Measurements from ENCODE around the gene TBC1D9. TPM values are rescaled to one million over a fixed set of nuclear protein-coding genes. Genes with fewer than 3 reads are reported as not detected.

Gene TBC1D9
- total and polyA plus RNA-seq, 2 experiments from 2014 or later, result 4.4 to 14.4 TPM

DNA sequence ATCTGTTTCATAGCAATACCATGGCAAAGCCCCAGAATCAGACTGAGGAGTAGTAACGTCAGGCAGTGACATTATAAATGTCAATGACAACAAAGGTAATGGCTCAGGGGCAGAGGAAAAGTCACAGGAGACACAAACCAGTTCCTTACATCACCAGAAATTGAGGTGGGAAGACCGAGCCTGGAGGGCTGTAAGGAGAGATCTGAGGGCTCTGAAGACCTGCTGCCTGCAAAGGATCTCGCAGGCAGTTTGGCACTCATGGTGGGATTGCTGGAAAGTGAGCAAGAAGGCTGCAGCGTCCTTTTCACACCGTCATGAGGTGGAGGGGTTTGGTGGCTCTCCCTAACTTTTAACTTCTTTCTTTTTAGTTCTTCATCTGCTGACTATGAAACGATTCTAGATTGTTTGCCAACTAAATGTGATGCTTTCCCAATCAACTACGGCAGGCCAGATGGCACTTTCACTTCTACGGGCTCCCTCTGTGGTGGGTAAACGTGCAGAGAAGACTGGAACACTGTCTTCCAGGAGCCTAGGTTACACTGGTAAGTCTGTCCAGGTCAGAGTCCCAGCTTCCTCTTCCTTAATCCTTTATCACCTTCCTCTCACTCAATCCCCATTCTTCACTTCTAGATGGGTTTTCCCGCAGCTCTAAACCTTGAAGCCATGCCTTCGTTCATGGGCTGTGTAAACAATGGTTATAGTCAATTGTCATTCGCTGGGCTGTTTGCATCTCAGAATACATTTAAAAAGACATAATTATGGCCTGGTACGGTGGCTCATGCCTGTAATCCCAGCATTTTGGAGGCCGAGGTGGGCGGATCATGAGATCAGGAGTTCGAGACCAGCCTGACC, 58.2 kb downstream of the TBC1D9 start:
- WGBS, 2 experiments (ENCODE audit: low coverage in 1 of 2, low lambda C conversion rate in 2 of 2, missing lambda C conversion rate in 2 of 2), result 79 to 82% methylated on average over 16 of the region's 16 CpGs
- Histone ChIP-seq H3K79me2 (ENCODE audit: insufficient read depth) (0 out of 2 replicates have a peak, but pooled peaks cover under 1% of the 10 kb centered on the region), H3K9ac (no peak overlapping the region), H4K20me1 (ENCODE audit: insufficient read depth) (no peaks in the 10 kb centered on the region), H3K9me2 (ENCODE audit: insufficient read depth) (no peaks in the 10 kb centered on the region), H3K36me3 (ENCODE audit: low read depth) (no peaks in the 10 kb centered on the region), H3F3A (ENCODE audit: insufficient read depth) (no peaks in the 10 kb centered on the region), H3K27ac (no peak overlapping the region), H3K4me3 (no peak overlapping the region), H3K4me1 (ENCODE audit: insufficient read depth) (no peaks in the 10 kb centered on the region), H3K4me2 (ENCODE audit: unreplicated experiment) (no peak overlapping the region), H3K9me3 (ENCODE audit: low read depth) (no peaks in the 10 kb centered on the region), H3K27me3 (replicated peaks; ENCODE audit: insufficient read depth) (no peaks in the 10 kb centered on the region), H2AFZ (no peak overlapping the region)
- no peak for TF ChIP-seq EZH2phosphoT487 (IDR thresholded peaks at IDR 0.05; ENCODE audit: insufficient read depth, low read depth)
- TF ChIP-seq EZH2 (IDR thresholded peaks at IDR 0.05; ENCODE audit: insufficient read depth, poor library complexity, severe bottlenecking), result no peak
- no peak for DNase-seq
- in situ Hi-C loops (cut with MboI), result no loop called here

DNA sequence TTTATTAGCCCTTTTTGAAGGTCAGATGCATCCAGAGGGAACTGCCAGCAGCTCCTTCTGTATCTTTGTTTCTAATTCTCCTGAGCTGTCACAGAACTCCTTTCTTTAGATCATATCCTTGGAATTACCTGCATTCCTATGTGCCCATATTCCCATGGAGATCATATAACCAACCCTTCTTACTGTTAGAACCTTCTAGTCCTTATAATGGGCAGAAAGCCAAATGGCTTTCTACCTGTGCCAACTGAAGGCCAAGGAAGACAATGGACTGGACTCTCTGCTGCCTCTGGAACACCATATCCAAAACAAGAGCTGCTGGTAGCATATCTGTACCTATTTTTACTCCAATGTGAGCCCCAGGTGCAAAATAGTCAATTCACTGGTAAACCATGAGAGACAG, 60.7 kb downstream of the TBC1D9 start:
- Histone ChIP-seq H3F3A (ENCODE audit: insufficient read depth) (0 out of 2 replicates have a peak, but pooled peaks cover 9% of the 10 kb centered on the region), H3K4me1 (ENCODE audit: insufficient read depth) (peaks cover 9% of the 10 kb centered on the region), H3K79me2 (ENCODE audit: insufficient read depth) (peaks cover 7% of the 10 kb centered on the region; the same call in 1 of the 2 replicates), H3K27ac (no peak overlapping the region), H3K36me3 (ENCODE audit: low read depth) (no peaks in the 10 kb centered on the region), H3K9ac (no peak overlapping the region), H3K9me3 (ENCODE audit: low read depth) (no peaks in the 10 kb centered on the region), H4K20me1 (ENCODE audit: insufficient read depth) (no peaks in the 10 kb centered on the region), H3K4me3 (no peak overlapping the region), H2AFZ (no peak overlapping the region), H3K9me2 (ENCODE audit: insufficient read depth) (no peaks in the 10 kb centered on the region), H3K4me2 (ENCODE audit: unreplicated experiment) (no peak overlapping the region), H3K27me3 (replicated peaks; ENCODE audit: insufficient read depth) (no peaks in the 10 kb centered on the region)
- DNase-seq, result no peak
- in situ Hi-C loops (cut with MboI), result no loop called here
- TF ChIP-seq EZH2phosphoT487 (IDR thresholded peaks at IDR 0.05; ENCODE audit: insufficient read depth, low read depth), result no peak
- TF ChIP-seq EZH2 (IDR thresholded peaks at IDR 0.05; ENCODE audit: insufficient read depth, poor library complexity, severe bottlenecking), result no peak

DNA sequence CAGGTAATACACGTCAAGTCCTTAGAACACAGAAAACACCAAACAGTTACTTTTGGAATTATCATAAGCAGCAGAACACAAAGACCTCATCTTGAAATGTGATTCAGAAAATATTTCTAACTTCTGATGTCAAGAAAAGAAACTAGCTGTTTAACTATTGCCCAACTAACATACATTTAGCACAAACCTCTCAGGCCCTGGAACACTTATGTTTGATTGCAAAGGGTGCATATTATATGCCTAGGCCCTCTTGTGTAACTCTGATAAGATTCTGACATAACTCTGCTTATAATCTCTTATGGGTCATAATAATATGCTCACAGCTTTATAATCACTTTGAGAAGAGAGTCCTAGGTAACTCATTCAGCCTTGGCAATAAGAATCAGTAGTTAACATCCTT, 62.6 kb downstream of the TBC1D9 start:
- H3K9me2 ChIP-seq (ENCODE audit: insufficient read depth), result no peaks in the 10 kb centered on the region
- no peak overlapping the region for H2AFZ ChIP-seq
- H3K27me3 ChIP-seq (replicated peaks; ENCODE audit: insufficient read depth), result no peaks in the 10 kb centered on the region
- H3K79me2 ChIP-seq (ENCODE audit: insufficient read depth), result peaks cover 7% of the 10 kb centered on the region; the same call in 1 of the 2 replicates
- H3K4me3 ChIP-seq, result no peak overlapping the region
- 95 to 97% methylated on average over 1 of the region's 1 CpG for WGBS, 2 experiments (ENCODE audit: low coverage in 1 of 2, low lambda C conversion rate in 2 of 2, missing lambda C conversion rate in 2 of 2)
- H3K27ac ChIP-seq, result no peak overlapping the region
- H4K20me1 ChIP-seq (ENCODE audit: insufficient read depth), result no peaks in the 10 kb centered on the region
- H3K36me3 ChIP-seq (ENCODE audit: low read depth), result no peaks in the 10 kb centered on the region
- no peak overlapping the region for H3K4me2 ChIP-seq (ENCODE audit: unreplicated experiment)
- H3F3A ChIP-seq (ENCODE audit: insufficient read depth), result 0 out of 2 replicates have a peak, but pooled peaks cover 9% of the 10 kb centered on the region
- in situ Hi-C loops (cut with MboI), result no loop called here
- no peak for DNase-seq
- peaks cover 13% of the 10 kb centered on the region for H3K4me1 ChIP-seq (ENCODE audit: insufficient read depth)
- no peak overlapping the region for H3K9ac ChIP-seq
- no peaks in the 10 kb centered on the region for H3K9me3 ChIP-seq (ENCODE audit: low read depth)
- TF ChIP-seq EZH2 (IDR thresholded peaks at IDR 0.05; ENCODE audit: insufficient read depth, poor library complexity, severe bottlenecking) (no peak), EZH2phosphoT487 (IDR thresholded peaks at IDR 0.05; ENCODE audit: insufficient read depth, low read depth) (no peak)

DNA sequence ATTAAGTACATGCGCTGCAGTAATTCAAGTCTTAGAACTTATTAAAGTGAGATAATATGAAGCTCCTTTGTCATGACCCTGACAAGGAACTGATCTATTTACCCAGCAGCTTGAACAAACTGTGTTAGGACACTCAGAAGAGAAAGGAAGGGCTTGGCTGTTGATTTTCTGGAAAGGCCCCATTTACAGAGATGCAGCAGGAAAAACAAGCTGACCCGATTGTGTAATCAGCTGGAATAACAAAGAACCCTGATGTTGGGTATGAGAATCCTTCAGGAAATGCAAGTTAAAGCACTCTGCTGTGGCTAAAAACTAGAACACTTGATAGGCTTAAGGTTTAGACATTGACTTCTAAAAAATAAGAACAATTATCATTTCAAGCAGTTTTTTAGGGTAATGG, 64.8 kb downstream of the TBC1D9 start:
- H3K4me1 ChIP-seq (ENCODE audit: insufficient read depth), result peaks cover 24% of the 10 kb centered on the region
- H4K20me1 ChIP-seq (ENCODE audit: insufficient read depth), result no peaks in the 10 kb centered on the region
- 0 out of 2 replicates have a peak overlapping the region, but pooled peaks have one; percentile 37 for H2AFZ ChIP-seq
- TF ChIP-seq EZH2 (IDR thresholded peaks at IDR 0.05; ENCODE audit: insufficient read depth, poor library complexity, severe bottlenecking), result no peak
- no peak for TF ChIP-seq EZH2phosphoT487 (IDR thresholded peaks at IDR 0.05; ENCODE audit: insufficient read depth, low read depth)
- H3F3A ChIP-seq (ENCODE audit: insufficient read depth), result 0 out of 2 replicates have a peak, but pooled peaks cover 9% of the 10 kb centered on the region
- no peak overlapping the region for H3K27ac ChIP-seq
- H3K4me2 ChIP-seq (ENCODE audit: unreplicated experiment), result no peak overlapping the region
- no peak overlapping the region for H3K4me3 ChIP-seq
- H3K79me2 ChIP-seq (ENCODE audit: insufficient read depth), result peaks cover 7% of the 10 kb centered on the region; the same call in 1 of the 2 replicates
- H3K27me3 ChIP-seq (replicated peaks; ENCODE audit: insufficient read depth), result no peaks in the 10 kb centered on the region
- no peak overlapping the region for H3K9ac ChIP-seq
- in situ Hi-C loops (cut with MboI), result no loop called here
- H3K36me3 ChIP-seq (ENCODE audit: low read depth), result no peaks in the 10 kb centered on the region
- DNase-seq, result peak; percentile 45
- 48 to 54% methylated on average over 2 of the region's 2 CpGs for WGBS, 2 experiments (ENCODE audit: low coverage in 1 of 2, low lambda C conversion rate in 2 of 2, missing lambda C conversion rate in 2 of 2)
- H3K9me3 ChIP-seq (ENCODE audit: low read depth), result no peaks in the 10 kb centered on the region
- no peaks in the 10 kb centered on the region for H3K9me2 ChIP-seq (ENCODE audit: insufficient read depth)

Data from GM23248 (cell line).